IMR-90 (cell line): ENCODE measurements around the gene HYPK. TPM values are rescaled to one million over a fixed set of nuclear protein-coding genes. Genes with fewer than 3 reads are reported as not detected.
"Not testable (repeated sequence)": the region's sequence is repeated elsewhere in the genome, so short reads cannot be mapped to it uniquely, and the experiment has no call there.

Experiments
- ATAC-seq: fragments of 200-7000 bp; cut with Tn5 transposase; 2 replicates; pipeline ENCODE4 v1.9.1; 2020; ENCODE audit warnings: low read depth, mild to moderate bottlenecking, moderate library complexity
- BruUV-seq: library from RNA; stranded (reverse); fragments of 400-500 nt; replicated peaks from 2 replicates; lab custom pipeline; 2021; lab: Mats Ljungman, UMichigan
- CTCF ChIA-PET: fragments of 300-600 bp; formaldehyde crosslinking; extraction: SDS; loops from one replicate; lab custom pipeline; 2021; ENCODE audit warnings: antibody characterized with exemption; lab: Yijun Ruan, JAX
- POLR2A ChIA-PET: fragments of 300-600 bp; sonication (Branson Sonifier 250); formaldehyde crosslinking; loops from one replicate; lab custom pipeline; 2022; ENCODE audit warnings: antibody characterized with exemption; ENCODE audit not compliant: unreplicated experiment; lab: Charles Lee
- DNase-seq: peaks from one replicate; pipeline ENCODE4 v3.0.0; 2013
- H2AFZ ChIP-seq: replicated peaks from 2 replicates; pipeline ENCODE3; 2013; ENCODE audit warnings: low read length, mild to moderate bottlenecking; ENCODE audit not compliant: poor library complexity
- H2AK5ac ChIP-seq: 2 replicates; pipeline ENCODE4 v1.6.1; 2013; ENCODE audit warnings: low read depth, low read length, inconsistent platforms
- H2AK9ac ChIP-seq: replicated peaks from 2 replicates; pipeline ENCODE3; 2013; ENCODE audit warnings: mild to moderate bottlenecking, low read depth, low read length, moderate library complexity; ENCODE audit not compliant: poor library complexity
- H2BK120ac ChIP-seq: 2 replicates; pipeline ENCODE4 v1.6.1; 2013; ENCODE audit warnings: low read depth, low read length, inconsistent platforms
- H2BK15ac ChIP-seq: 3 replicates; pipeline ENCODE4 v1.6.1; 2013; ENCODE audit warnings: low read depth, low read length, inconsistent platforms
- H2BK20ac ChIP-seq: 2 replicates; pipeline ENCODE4 v1.6.1; 2013; ENCODE audit warnings: low read depth, mild to moderate bottlenecking, inconsistent platforms, low read length, moderate library complexity
- H2BK5ac ChIP-seq: 2 replicates; pipeline ENCODE4 v1.6.1; 2013; ENCODE audit warnings: mild to moderate bottlenecking, low read depth, low read length, inconsistent platforms; ENCODE audit not compliant: poor library complexity, severe bottlenecking
- H3K14ac ChIP-seq: replicated peaks from 2 replicates; pipeline ENCODE4 v1.6.1; 2013; ENCODE audit warnings: low read depth, low read length, inconsistent platforms
- H3K18ac ChIP-seq: 2 replicates; pipeline ENCODE4 v1.6.1; 2013; ENCODE audit warnings: low read depth, low read length, control low read depth
- H3K23ac ChIP-seq: 2 replicates; pipeline ENCODE4 v1.6.1; 2013; ENCODE audit warnings: low read depth, low read length, inconsistent platforms
- H3K27ac ChIP-seq: 2 replicates; pipeline ENCODE4 v1.5.1; 2013; ENCODE audit warnings: mild to moderate bottlenecking, control low read depth, low read length; ENCODE audit not compliant: insufficient read depth
- H3K27me3 ChIP-seq: 2 replicates; pipeline ENCODE4 v1.6.1; 2013; ENCODE audit warnings: low read length; ENCODE audit not compliant: control insufficient read depth, insufficient read depth
- H3K36me3 ChIP-seq: 2 replicates; pipeline ENCODE4 v1.6.1; 2013; ENCODE audit warnings: low read length, mixed read lengths; ENCODE audit not compliant: control insufficient read depth, insufficient read depth
- H3K4ac ChIP-seq: 2 replicates; pipeline ENCODE4 v1.6.1; 2013; ENCODE audit warnings: low read depth, low read length, inconsistent platforms
- H3K4me1 ChIP-seq: 2 replicates; pipeline ENCODE4 v1.6.1; 2013; ENCODE audit warnings: low read length, mixed read lengths; ENCODE audit not compliant: control insufficient read depth, insufficient read depth
- H3K4me2 ChIP-seq: 2 replicates; pipeline ENCODE4 v1.6.1; 2013; ENCODE audit warnings: low read depth, mild to moderate bottlenecking, control low read depth, low read length, moderate library complexity
- H3K4me3 ChIP-seq: 2 replicates; pipeline ENCODE4 v1.5.1; 2013; ENCODE audit warnings: low read depth, mild to moderate bottlenecking, control low read depth, low read length, moderate library complexity; ENCODE audit not compliant: insufficient read depth
- H3K56ac ChIP-seq: 2 replicates; pipeline ENCODE4 v1.6.1; 2013; ENCODE audit warnings: low read length, inconsistent platforms; ENCODE audit not compliant: insufficient read depth; ENCODE audit errors: extremely low read depth
- H3K79me1 ChIP-seq, 2 experiments: 2 replicates each; pipeline ENCODE4 v1.6.1; 2013; ENCODE audit warnings: low read length in 2 of 2, inconsistent platforms in 1 of 2, low read depth in 1 of 2
- H3K9ac ChIP-seq: 2 replicates; pipeline ENCODE4 v1.6.1; 2013; ENCODE audit warnings: low read depth, low read length, control low read depth
- H3K9me1 ChIP-seq: 2 replicates; pipeline ENCODE4 v1.6.1; 2013; ENCODE audit warnings: low read length, inconsistent platforms; ENCODE audit not compliant: insufficient read depth
- H3K9me3 ChIP-seq: 2 replicates; pipeline ENCODE4 v1.6.1; 2013; ENCODE audit warnings: low read length; ENCODE audit not compliant: control insufficient read depth, insufficient read depth
- H4K20me1 ChIP-seq: 2 replicates; pipeline ENCODE4 v1.6.1; 2013; ENCODE audit warnings: low read length, inconsistent platforms; ENCODE audit not compliant: insufficient read depth
- H4K5ac ChIP-seq: 2 replicates; pipeline ENCODE4 v1.6.1; 2013; ENCODE audit warnings: mild to moderate bottlenecking, low read depth, low read length, control low read depth
- H4K8ac ChIP-seq, 2 experiments: 2 replicates each; pipeline ENCODE4 v1.6.1; 2013; ENCODE audit warnings: low read depth in 2 of 2, low read length in 2 of 2, control low read depth in 1 of 2, inconsistent platforms in 1 of 2
- H4K91ac ChIP-seq: 2 replicates; pipeline ENCODE4 v1.6.1; 2013; ENCODE audit warnings: low read depth, low read length, inconsistent platforms; ENCODE audit not compliant: insufficient read depth
- WGBS, 2 experiments: methylation state at CpG; one replicate each; pipeline versions ENCODE4 v1.1.5 to v1.1.7; 2013; ENCODE audit warnings: missing lambda C conversion rate in 2 of 2; ENCODE audit not compliant: insufficient read length in 1 of 2; ENCODE audit errors: extremely low coverage in 2 of 2; 5-methylcytosine and 5-hydroxymethylcytosine counted together
- dilution Hi-C: fragments of 300-500 bp; cut with HindIII; formaldehyde crosslinking; loops from one replicate; pipeline ENCODE4 v1.14.3; 2018; ENCODE audit warnings: low sequenced_read_pairs; ENCODE audit not compliant: unreplicated experiment
- in situ Hi-C: fragments of 300-500 bp; cut with MboI; formaldehyde crosslinking; loops from 3 replicates; pipeline ENCODE4 v1.14.3; 2019; ENCODE audit warnings: low sequenced_read_pairs, inconsistent platforms, mixed read lengths
- intact Hi-C: fragments of 100-400 bp; cut with micrococcal nuclease; formaldehyde crosslinking; loops from 2 replicates; pipeline ENCODE4 v1.10.0; 2022
- polyA plus RNA-seq, 3 experiments: library from polyadenylated mRNA; depleted of rRNA; stranded (reverse); fragments of >200 nt; gene quantifications; 2 replicates each; pipeline ENCODE4 v1.2.3, GENCODE V29; 2012; ENCODE audit warnings: low replicate concordance in 1 of 3
- total RNA-seq: library from RNA; depleted of rRNA; stranded (reverse); fragments of >200 nt; gene quantifications from 2 replicates; pipeline ENCODE4 v1.2.3, GENCODE V29; 2012

Gene HYPK
- total and polyA plus RNA-seq, 2 of the 4 experiments (the other 2 are of a cell fraction): 1.4 to 9.1 TPM

GRCh38 chr15:43815064-43815463, 14.7 kb downstream of the HYPK start:
- H3K27me3 ChIP-seq, H3K18ac ChIP-seq, H3K4me2 ChIP-seq, CTCF ChIA-PET, H3K9ac ChIP-seq, H2BK120ac ChIP-seq, H3K27ac ChIP-seq, dilution Hi-C loops, H3K9me3 ChIP-seq, ATAC-seq, intact Hi-C loops, POLR2A ChIA-PET, BruUV-seq, H2AK9ac ChIP-seq, H3K9me1 ChIP-seq, H4K5ac ChIP-seq, H2BK20ac ChIP-seq, H3K4me3 ChIP-seq, H3K56ac ChIP-seq, H4K91ac ChIP-seq, H3K14ac ChIP-seq, H3K4ac ChIP-seq, H2BK15ac ChIP-seq, H3K23ac ChIP-seq, H2AFZ ChIP-seq, H2BK5ac ChIP-seq, DNase-seq, H4K8ac ChIP-seq, in situ Hi-C loops, H2AK5ac ChIP-seq, H3K4me1 ChIP-seq: not testable (repeated sequence)
- WGBS, 2 experiments: 100% methylated on average over 1 of the region's 5 CpGs; no CpG with 5 or more reads in 1 of the 2 experiments
- Histone ChIP-seq H4K20me1 (peaks cover 10% of the 10 kb centered on the region), H3K79me1 (peaks cover 42 to 55% of the 10 kb centered on the region in 2 experiments), H3K36me3 (peaks cover 58% of the 10 kb centered on the region)
